Breast epithelium (tissue), 4 donors: Measurements from ENCODE around the gene COL9A2. TPM values are rescaled to one million over a fixed set of nuclear protein-coding genes. Genes with fewer than 3 reads are reported as not detected.

ENCODE experiments used
- DNase-seq, 2 donors: peaks; one replicate each; pipeline ENCODE4 v3.0.0-alpha.2; 2019; ENCODE audit warnings: low spot score in 2 of 2
- H3K27ac ChIP-seq, 2 donors: fragments of 200-600 bp; sonication (generic) in 1 of 2; one replicate each; pipeline ENCODE4 v1.5.1; 2016 to 2019; ENCODE audit warnings: mild to moderate bottlenecking in 1 of 2
- H3K27me3 ChIP-seq, 2 donors: fragments of 200-600 bp; sonication (generic) in 1 of 2; one replicate each; pipeline versions ENCODE4 v1.5.1 to v1.6.0; 2017 to 2019; ENCODE audit warnings: control low read depth in 1 of 2, mild to moderate bottlenecking in 1 of 2
- H3K36me3 ChIP-seq: fragments of 200-600 bp; one replicate; pipeline ENCODE4 v1.5.1; 2019
- H3K4me1 ChIP-seq, 2 donors: fragments of 200-600 bp; sonication (generic); one replicate each; pipeline ENCODE4 v1.5.1; 2016 to 2019; ENCODE audit warnings: control low read depth in 1 of 2
- H3K4me3 ChIP-seq, 3 donors: fragments of 200-600 bp; sonication (generic); 1 replicate in 2 of 3; 2 replicates in 1 of 3; pipeline ENCODE4 v1.5.1; 2016 to 2019; ENCODE audit warnings: mild to moderate bottlenecking in 3 of 3, moderate library complexity in 2 of 3
- H3K9me3 ChIP-seq, 2 donors: fragments of 200-600 bp; sonication (generic) in 1 of 2; one replicate each; pipeline ENCODE4 v1.5.1; 2016 to 2019; ENCODE audit warnings: control low read depth in 1 of 2
- CTCF ChIP-seq, 3 donors: fragments of 450-650 bp; IDR thresholded peaks; one replicate each; pipeline ENCODE4 v1.5.1; 2016 to 2017; ENCODE audit warnings: antibody characterized with exemption in 3 of 3, mild to moderate bottlenecking in 3 of 3, moderate library complexity in 3 of 3
- POLR2A ChIP-seq: fragments of 450-650 bp; IDR thresholded peaks from one replicate; pipeline ENCODE4 v1.6.1; 2016; ENCODE audit warnings: antibody characterized with exemption, mild to moderate bottlenecking, moderate library complexity
- POLR2AphosphoS5 ChIP-seq, 3 donors: sonication (generic); formaldehyde crosslinking; IDR thresholded peaks; one replicate each; pipeline ENCODE4 v1.6.1; 2017; ENCODE audit warnings: antibody characterized with exemption in 3 of 3
- intact Hi-C: fragments of 100-400 bp; cut with DNase I; formaldehyde crosslinking; loops from one replicate; pipeline ENCODE4 v1.15.1; 2023; ENCODE audit warnings: low total_unique reads
- total RNA-seq, 3 donors: library from RNA; depleted of rRNA; stranded (reverse); fragments of >200 nt; gene quantifications; one replicate each; pipeline ENCODE4 v1.1.0, GENCODE V29; 2016

Gene COL9A2
- total RNA-seq, 3 donors from 2014 or later, result 1.4 to 22.0 (median 11.4) TPM

GRCh38 chr1:40361201-40361600 is 44.1 kb upstream of the COL9A2 start:
- H3K4me1 ChIP-seq, result no peaks in the 10 kb centered on the region
- H3K27ac ChIP-seq, result no peak overlapping the region
- DNase-seq, result no peak
- H3K36me3 ChIP-seq, result no peaks in the 10 kb centered on the region
- TF ChIP-seq POLR2A, result no peak
- no peak for TF ChIP-seq CTCF (IDR thresholded peaks at IDR 0.05)
- TF ChIP-seq POLR2AphosphoS5 (IDR thresholded peaks at IDR 0.05), result no peak
- intact Hi-C loops, result no loop called here
- no peak overlapping the region for H3K4me3 ChIP-seq
- H3K9me3 ChIP-seq, result peaks cover 0 to 15% of the 10 kb centered on the region in 2 donors
- no peaks in the 10 kb centered on the region for H3K27me3 ChIP-seq

DNA sequence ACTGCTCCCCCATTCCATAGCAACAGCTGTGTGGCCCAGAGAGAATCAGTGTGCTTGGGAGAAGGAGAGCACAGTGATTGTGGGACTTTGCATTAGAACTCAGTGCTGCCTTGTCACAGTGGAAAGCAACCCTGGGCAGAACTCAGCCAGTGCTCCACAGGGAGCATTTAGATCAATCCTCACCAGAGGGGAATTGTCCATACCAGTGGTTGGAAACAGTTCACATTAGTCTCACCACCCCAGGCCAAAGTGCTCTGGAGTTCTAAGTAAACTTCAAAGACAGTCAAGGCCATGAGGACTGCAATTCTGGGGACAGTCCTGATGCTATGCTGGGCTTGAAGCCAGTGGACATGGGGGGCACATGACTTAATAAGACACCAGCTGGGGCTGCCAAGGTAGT is 43.5 kb upstream of the COL9A2 start:
- intact Hi-C loops, result no loop called here
- Histone ChIP-seq H3K4me3 (no peak overlapping the region), H3K4me1 (no peaks in the 10 kb centered on the region), H3K27me3 (no peaks in the 10 kb centered on the region), H3K36me3 (no peaks in the 10 kb centered on the region), H3K9me3 (peaks cover 0 to 15% of the 10 kb centered on the region in 2 donors), H3K27ac (no peak overlapping the region)
- TF ChIP-seq POLR2A (no peak), POLR2AphosphoS5 (IDR thresholded peaks at IDR 0.05) (no peak), CTCF (IDR thresholded peaks at IDR 0.05) (no peak)
- no peak for DNase-seq

DNA sequence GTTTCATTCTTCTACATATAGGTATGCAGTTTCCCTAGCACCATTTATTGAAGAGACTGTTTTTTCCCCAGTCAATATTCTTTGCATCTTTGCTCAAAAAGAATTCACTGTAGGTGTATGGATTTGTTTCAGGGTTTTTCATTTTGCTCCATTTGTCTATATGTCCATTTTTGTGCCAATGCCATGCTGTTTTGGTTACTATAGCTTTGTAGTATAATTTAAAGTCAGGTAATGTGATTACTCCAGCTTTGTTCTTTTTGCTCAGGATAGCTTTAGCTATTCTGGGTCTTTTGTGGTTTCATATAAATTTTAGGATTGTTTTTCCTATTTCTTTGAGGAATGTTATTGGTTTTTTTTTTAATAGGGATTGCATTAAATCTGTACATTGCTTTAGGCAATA is 40.5 kb upstream of the COL9A2 start:
- Histone ChIP-seq H3K9me3 (peaks cover 0 to 15% of the 10 kb centered on the region in 2 donors), H3K36me3 (no peaks in the 10 kb centered on the region), H3K27me3 (no peaks in the 10 kb centered on the region), H3K27ac (no peak overlapping the region), H3K4me3 (no peak overlapping the region), H3K4me1 (no peaks in the 10 kb centered on the region)
- intact Hi-C loops, result no loop called here
- TF ChIP-seq POLR2AphosphoS5 (IDR thresholded peaks at IDR 0.05), result no peak
- TF ChIP-seq POLR2A, result no peak
- TF ChIP-seq CTCF (IDR thresholded peaks at IDR 0.05), result no peak
- DNase-seq, result no peak

DNA sequence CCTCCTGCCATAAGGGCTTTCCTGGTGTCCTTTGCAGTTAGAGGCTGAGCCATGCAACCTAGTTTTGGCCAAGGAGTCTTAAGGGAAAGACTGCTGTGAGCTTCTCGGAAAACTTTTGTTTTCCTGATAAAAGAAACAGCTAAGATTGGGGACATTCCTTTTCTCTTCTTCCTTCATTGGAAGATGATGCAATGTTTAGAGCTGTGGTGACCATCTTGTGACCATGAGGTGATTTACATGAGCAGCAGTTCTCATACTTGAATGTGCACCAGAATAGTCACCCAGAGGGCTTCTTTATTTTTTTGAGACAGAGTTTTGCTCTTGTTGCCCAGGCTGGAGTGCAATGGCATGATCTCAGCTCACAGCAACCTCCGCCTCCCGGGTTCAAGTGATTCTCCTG is 36.0 kb upstream of the COL9A2 start:
- no peaks in the 10 kb centered on the region for H3K27me3 ChIP-seq
- intact Hi-C loops, result no loop called here
- TF ChIP-seq POLR2AphosphoS5 (IDR thresholded peaks at IDR 0.05), result no peak
- H3K36me3 ChIP-seq, result no peaks in the 10 kb centered on the region
- DNase-seq, result no peak
- H3K9me3 ChIP-seq, result peaks cover 0 to 12% of the 10 kb centered on the region in 2 donors
- H3K4me1 ChIP-seq, result no peaks in the 10 kb centered on the region
- no peak overlapping the region for H3K4me3 ChIP-seq
- no peak overlapping the region for H3K27ac ChIP-seq

- no peaks in the 10 kb centered on the region for H3K27me3 ChIP-seq
- intact Hi-C loops, result no loop called here
- TF ChIP-seq POLR2A, result no peak
- TF ChIP-seq CTCF (IDR thresholded peaks at IDR 0.05), result no peak
- TF ChIP-seq POLR2AphosphoS5 (IDR thresholded peaks at IDR 0.05), result no peak
- H3K4me3 ChIP-seq, result no peak overlapping the region
- no peaks in the 10 kb centered on the region for H3K4me1 ChIP-seq
- no peak overlapping the region for H3K27ac ChIP-seq
- H3K36me3 ChIP-seq, result no peaks in the 10 kb centered on the region
- no peak for DNase-seq
- peaks cover 0 to 2% of the 10 kb centered on the region in 2 donors for H3K9me3 ChIP-seq
These were observed 35.0 kb upstream of the COL9A2 start for GRCh38 chr1:40352126-40352525.

- Histone ChIP-seq H3K9me3 (no peaks in the 10 kb centered on the region), H3K4me1 (no peaks in the 10 kb centered on the region), H3K27me3 (no peaks in the 10 kb centered on the region), H3K36me3 (no peaks in the 10 kb centered on the region), H3K4me3 (no peak overlapping the region), H3K27ac (no peak overlapping the region)
- TF ChIP-seq POLR2A (no peak), CTCF (IDR thresholded peaks at IDR 0.05) (no peak), POLR2AphosphoS5 (IDR thresholded peaks at IDR 0.05) (no peak)
- intact Hi-C loops, result no loop called here
- DNase-seq, result no peak
These were observed 34.0 kb upstream of the COL9A2 start for GRCh38 chr1:40351124-40351523.
